Fibroblast of skin of right quadriceps (primary cell): ENCODE results near the gene UPK3B.
"Not testable (repeated sequence)": the region's sequence is repeated elsewhere in the genome, so short reads cannot be mapped to it uniquely, and the experiment has no call there.

ENCODE experiments used
- DNase-seq: peaks from one replicate; pipeline ENCODE4 v3.0.0-alpha.2; 2013

The UPK3B gene

DNA sequence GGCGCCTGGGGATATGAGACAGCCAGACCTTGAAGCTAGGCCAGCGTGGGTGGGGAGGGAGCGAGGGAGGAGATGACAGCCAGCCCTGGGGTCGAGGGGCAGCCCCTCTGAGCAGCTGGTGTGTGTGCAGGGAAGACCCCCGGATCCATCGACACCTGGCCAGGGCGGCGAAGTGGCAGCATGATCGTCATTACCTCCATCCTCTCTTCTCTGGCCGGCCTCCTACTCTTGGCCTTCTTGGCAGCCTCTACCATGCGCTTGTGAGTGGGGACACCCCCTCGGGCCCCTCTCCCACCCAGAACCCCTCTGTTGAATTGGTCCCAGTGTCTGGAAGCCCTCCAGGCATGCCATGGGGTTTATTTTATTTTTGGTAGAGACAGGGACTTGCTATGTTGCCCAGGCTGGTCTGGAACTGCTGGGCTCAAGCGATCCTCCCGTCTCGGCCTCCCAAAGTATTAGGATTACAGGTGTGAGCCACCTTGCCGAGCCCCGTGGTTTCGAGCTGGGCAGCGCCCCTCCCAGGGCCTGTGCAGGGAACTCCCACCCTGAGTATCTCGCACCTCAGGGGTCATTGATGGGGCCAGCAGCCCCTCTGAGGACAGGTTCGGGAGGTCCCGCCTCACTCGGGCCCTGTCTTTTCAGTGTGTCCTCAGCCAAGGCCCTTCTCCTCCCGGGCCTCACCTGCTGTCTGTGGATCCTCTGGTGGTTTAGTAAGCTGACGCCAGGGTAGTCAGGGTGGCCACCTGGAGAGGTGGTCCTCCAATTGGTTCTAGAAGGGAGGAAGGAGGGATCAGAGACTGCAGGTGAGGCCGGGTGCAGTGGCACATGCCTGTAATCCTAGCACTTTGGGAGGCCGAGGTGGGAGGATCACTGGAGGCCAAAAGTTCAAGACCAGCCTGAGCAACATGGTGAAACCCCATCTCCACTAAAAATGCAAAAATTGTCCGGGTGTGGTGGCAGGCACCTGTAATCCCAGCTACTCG is 3.8 kb downstream of the UPK3B start:
- no peak for DNase-seq

DNA sequence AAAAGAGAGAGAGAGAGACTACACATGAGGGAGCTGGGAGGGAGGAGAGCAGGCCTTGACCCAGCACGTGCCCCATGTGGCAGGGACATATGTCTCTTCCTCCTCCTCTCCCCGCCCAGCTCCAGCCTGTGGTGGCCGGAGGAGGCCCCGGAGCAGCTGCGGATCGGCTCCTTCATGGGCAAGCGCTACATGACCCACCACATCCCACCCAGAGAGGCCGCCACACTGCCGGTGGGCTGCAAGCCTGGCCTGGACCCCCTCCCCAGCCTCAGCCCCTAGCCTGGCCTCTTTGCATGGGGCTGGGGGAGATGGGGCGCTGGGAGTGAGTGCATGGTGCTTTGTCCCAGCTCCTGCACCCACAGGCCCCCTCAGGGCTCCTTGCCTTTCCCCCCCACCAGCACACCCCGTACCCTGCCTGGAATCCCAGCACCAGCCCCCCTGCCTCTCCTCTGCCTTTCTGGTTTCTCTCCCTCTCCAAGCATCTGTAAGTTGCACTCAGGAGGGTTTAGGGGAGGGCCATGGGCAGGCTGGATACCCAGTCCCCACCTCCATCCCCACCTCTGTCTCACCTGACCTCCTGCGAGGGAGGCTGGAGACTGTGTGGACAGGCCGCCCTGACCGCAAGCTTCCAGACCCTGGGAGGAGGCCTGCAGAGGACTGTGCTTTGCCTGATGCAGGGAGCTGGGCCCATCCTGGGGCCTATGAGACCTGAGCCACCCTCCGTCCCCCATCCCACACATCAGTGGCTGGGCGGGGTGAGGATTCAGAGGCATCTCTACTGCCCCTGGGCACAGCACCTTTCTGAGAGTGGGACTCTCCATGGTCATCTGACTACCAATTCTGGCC is 4.8 kb downstream of the UPK3B start:
- no peak for DNase-seq

DNA sequence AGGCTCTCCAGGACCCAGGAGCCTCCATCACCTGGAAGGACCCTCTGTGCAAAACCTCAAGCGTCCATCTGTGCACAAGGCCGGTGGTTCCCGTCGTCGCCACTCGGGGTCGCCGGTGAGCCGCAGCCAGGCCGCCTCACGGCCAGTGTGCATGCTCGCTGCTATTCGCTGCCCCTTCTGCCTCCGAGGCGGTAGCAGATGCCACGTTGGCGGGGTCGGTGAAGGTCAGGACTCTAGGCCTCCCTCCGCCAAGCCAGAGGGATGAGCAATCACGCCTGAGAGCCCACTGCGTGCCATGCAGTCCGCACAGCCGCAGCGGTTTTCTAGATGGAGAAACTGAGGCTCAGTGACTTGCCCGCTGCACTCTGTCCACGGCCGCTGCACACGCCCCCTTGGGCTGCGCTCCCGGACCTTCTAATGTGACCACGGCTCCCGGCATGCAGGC is 5.7 kb downstream of the UPK3B start:
- no peak for DNase-seq

DNA sequence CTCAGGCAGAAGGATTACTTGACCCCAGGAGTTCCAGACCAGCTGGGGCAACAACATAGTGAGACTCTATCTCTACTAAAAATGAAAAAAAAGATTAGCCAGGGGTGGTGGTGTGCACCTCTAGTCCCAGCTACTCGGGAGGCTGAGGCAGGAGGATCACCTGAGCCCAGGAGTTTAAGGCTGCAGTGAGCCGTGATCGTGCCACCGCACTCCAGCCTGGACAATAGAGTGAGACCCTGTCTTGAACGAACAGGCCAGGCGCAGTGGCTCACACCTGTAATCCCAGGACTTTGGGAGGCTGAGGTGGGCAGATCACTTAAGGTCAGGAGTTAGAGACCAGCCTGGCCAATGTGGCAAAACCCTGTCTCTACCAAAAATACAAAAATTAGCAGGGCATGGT is 6.6 kb downstream of the UPK3B start:
- DNase-seq = not testable (repeated sequence)

DNA sequence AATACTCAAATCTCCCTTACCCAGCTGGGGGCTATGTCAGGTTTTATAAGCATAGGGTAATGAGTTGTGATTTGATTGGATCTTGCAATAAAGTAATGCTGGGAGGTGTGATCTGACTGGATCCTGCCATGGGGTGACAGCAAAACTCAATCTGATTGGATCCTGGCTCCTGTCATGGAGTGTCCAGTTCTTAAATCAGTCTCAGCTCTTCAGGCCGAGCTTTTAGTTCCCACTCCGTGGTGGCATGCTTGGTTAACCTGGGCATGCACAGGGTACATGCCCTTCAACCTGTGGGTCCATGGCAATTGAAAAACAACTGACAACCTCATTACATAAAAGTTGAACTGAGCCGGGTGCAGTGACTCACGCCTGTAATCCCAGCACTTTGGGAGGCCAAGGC is 15.8 kb downstream of the UPK3B start:
- not testable (repeated sequence) for DNase-seq

DNA sequence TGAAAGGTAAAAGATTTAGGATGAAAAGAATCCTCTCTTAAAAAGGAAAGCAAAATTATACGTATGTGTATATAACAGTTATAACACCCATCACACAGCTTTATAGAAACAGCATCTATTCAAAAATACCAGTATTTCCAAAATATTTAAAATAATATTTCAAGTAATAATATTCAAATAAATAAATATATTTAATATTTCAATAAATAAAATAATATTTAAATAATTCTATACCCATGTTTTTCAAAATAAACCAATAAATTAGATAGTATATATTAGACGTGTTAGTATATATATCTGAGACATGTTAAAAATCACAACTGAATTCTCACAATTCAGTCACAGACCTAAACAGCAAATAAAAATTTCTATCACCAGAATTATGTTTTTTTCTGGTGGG is 21.3 kb downstream of the UPK3B start:
- not testable (repeated sequence) for DNase-seq

DNA sequence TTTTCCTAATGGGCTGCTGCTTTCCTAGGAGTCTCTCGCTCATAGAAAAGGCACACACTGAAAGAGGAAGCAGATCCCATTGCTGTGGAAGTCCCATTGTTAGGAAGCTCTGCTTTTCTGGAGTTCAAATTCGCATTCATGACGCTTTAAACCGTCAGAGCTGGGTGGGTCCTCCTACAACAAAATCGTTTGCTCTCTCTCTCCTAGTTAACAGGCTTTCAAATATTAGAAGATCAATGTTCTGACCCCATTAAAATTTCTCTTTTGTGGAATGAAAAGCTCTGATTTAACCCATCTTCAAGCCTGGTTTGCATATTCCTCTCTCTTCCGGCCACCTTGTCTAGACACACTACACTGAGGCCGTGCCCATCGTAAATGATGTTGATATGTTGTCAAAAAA is 32.8 kb downstream of the UPK3B start, which contains the start of gene SPDYE16:
Gene SPDYE16 (minus strand): TSS at position 101 of the 400 bp plus-strand sequence. CDS start 1,838 bp downstream, outside the sequence.
- DNase-seq = not testable (repeated sequence)

DNA sequence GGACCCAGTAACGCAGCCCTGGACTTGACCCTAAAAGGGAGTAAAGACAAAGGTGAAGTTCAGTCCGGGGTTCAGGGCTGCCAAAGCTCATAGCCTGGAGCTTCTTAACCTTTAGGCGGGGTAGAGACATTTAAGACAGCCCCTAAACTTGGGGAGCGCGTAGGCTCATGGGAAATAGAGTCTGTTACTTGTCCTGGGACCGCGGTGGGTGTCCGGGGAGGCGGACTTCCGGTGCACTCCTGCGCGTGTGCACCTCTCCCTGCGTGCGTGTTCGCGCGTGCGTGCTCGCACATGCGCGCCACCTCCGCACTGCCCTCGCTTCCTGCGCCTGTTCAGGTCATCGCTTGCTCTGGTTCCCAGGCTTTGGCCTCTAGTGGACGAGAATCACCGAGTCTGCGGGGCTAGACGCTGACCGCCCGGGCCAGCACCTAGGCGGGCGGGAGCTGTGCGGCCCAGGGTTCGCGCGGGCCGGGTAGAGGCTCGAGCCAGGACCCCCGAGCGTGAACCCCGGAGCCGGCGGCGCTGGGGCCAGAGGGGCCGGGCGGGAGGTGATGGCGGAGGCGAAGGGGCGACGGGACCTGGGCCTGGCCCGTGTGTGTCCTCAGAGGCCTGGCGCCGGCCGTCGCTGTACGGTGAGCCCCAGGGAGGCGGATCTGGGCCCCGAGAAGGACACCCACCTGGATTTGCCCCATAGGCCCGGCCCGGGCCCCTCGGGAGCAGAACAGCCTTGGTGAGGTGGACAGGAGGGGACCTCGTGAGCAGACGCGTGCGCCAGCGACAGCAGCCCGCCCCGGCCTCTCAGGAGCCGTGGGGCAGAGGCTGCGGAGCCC is 38.9 kb downstream of the UPK3B start:
- DNase-seq = peak; percentile 86

DNA sequence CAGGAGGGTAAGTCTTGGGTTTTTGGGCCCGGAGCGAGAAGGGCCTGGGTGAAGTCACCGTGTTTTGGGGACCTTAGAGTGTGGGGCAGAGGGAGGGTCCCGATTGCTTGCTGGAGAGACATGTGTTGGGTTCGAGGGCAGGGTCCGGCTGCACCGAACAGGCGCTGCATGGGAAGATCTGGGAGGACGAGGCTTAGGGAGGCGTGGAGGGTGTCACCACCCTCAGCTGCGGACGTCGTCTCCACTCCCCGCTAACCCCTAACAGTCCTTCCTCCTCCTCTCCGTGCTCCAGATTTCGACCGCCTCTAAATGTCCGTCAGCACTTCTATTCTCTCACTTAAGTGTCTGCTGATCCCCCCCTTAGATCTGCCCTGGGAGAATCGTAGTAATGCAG is 39.5 kb downstream of the UPK3B start:
- not testable (repeated sequence) for DNase-seq

DNA sequence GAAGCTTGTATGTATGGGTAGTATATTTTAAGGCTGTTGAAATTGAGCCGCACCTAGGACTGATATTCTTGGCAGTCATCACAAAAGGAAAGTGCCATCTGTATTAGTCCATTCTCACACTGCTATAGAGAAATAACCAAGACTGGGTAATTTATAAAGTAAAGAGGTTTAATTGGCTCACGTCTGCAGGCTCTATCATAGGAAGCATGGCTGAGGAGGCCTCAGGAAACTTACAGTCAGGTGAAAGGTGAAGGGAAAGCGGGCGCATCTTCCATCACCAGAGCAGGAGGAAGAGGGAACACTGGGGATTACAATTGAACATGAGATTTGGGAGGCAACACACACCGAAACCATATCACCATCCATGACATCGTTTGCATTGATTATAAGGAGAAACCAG is 41.6 kb downstream of the UPK3B start:
- not testable (repeated sequence) for DNase-seq

DNA sequence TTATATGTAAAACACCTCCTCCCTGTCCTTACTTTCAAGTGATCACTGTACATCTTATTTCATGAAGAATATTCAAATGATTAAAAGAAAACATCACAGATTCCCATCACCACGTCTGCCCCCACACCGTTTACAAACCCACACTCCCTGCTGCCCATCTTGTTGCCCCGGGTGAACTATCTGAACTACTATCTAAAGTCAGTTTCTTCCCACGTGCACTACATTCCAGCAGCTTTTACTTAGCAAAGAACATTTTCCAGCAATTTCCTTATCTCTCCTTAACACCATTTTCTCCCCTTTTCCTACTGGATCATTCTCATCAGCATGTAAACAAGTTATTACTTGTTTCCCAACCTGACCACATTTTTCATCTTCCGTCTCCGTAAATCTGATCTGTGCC is 49.3 kb downstream of the UPK3B start:
- not testable (repeated sequence) for DNase-seq

DNA sequence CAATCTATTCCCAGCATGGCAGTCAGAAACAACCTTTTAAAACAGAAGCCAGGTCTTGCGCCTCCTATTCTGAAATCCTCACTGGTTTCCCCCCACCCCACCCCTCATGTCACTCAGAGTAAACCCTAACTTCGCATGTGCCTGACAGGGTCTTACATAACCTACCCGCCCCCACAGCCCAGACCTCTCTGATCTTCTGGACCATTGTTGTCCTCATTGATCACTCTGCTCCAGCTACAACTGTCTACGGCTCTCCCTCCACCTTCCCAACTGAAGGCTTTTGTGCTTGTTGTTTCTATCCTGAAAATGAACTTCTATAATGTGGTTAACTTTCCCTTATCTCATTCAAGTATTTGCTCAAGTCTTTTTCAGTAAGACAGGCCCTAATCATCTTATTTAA is 49.8 kb downstream of the UPK3B start:
- DNase-seq = not testable (repeated sequence)

DNA sequence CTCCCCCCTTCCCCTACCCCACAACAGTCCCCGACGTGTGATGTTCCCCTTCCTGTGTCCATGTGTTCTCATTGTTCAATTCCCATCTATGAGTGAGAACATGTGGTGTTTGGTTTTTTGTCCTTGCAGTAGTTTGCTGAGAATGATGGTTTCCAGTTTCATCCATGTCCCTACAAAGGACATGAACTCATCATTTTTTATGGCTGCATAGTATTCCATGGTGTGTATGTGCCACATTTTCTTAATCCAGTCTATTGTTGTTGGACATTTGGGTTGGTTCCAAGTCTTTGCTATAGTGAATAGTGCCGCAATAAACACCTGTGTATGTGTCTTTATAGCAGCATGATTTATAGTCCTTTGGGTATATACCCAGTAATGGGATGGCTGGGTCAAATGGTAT is 51.0 kb downstream of the UPK3B start:
- DNase-seq = not testable (repeated sequence)

DNA sequence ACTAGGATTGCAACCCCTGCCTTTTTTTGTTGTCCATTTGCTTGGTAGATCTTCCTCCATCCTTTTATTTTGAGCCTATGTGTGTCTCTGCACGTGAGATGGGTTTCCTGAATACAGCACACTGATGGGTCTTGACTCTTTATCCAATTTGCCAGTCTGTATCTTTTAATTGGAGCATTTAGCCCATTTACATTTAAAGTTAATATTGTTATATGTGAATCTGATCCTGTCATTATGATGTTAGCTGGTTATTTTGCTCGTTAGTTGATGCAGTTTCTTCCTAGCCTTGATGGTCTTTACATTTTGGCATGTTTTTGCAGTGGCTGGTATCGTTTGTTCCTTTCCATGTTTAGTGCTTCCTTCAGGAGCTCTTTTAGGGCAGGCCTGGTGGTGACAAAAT is 54.6 kb downstream of the UPK3B start:
- not testable (repeated sequence) for DNase-seq
